Fibroblast of villous mesenchyme (primary cell): ENCODE data around the gene ATP6V0A1. TPM values are rescaled to one million over a fixed set of nuclear protein-coding genes. Genes with fewer than 3 reads are reported as not detected.

Source experiments
- DNase-seq: peaks from one replicate; pipeline ENCODE4 v3.0.0-alpha.2; 2010; ENCODE audit warnings: low read depth
- H3K4me3 ChIP-seq: 2 replicates; pipeline ENCODE4 v1.5.1; 2011; ENCODE audit warnings: low read depth, mild to moderate bottlenecking, low read length
- CTCF ChIP-seq: IDR thresholded peaks from 2 replicates; pipeline ENCODE4 v1.5.1; 2012; ENCODE audit warnings: low read depth, mild to moderate bottlenecking, low read length; ENCODE audit not compliant: insufficient read depth
- total RNA-seq: library from RNA; depleted of rRNA; stranded (reverse); fragments of >200 nt; gene quantifications from 2 replicates; pipeline ENCODE4 v1.2.3, GENCODE V29; 2012

ATP6V0A1 gene
- total RNA-seq, 1 donor: 82.5 TPM

- TF ChIP-seq CTCF: no peak
- no peak overlapping the region for H3K4me3 ChIP-seq
- peak; percentile 50 for DNase-seq
These were observed 60.3 kb downstream of the ATP6V0A1 start for GRCh38 chr17:42518755-42519545.

- H3K4me3 ChIP-seq: no peak overlapping the region
- peak; percentile 98 for DNase-seq
- no peak for TF ChIP-seq CTCF
These were observed 61.1 kb downstream of the ATP6V0A1 start for GRCh38 chr17:42519546-42520491.

GRCh38 chr17:42520540-42520951 is 61.9 kb downstream of the ATP6V0A1 start:
- no peak overlapping the region for H3K4me3 ChIP-seq
- peak; percentile 28 for TF ChIP-seq CTCF

GRCh38 chr17:42521036-42521435 is 62.4 kb downstream of the ATP6V0A1 start:
- TF ChIP-seq CTCF: no peak
- no peak for DNase-seq
- H3K4me3 ChIP-seq: no peak overlapping the region

More at GRCh38 chr17:42520540-42520951, 61.9 kb downstream of the ATP6V0A1 start:
- DNase-seq: no peak

- no peak for DNase-seq
- TF ChIP-seq CTCF: no peak
- H3K4me3 ChIP-seq: no peak overlapping the region
These were observed 63.1 kb downstream of the ATP6V0A1 start for GRCh38 chr17:42521666-42522262.

- no peak for TF ChIP-seq CTCF
- no peak for DNase-seq
- no peak overlapping the region for H3K4me3 ChIP-seq
These were observed 63.6 kb downstream of the ATP6V0A1 start for GRCh38 chr17:42522263-42522790.
